K562 (cell line): ENCODE measurements around the gene DDIT3. TPM values are rescaled to one million over a fixed set of nuclear protein-coding genes. Genes with fewer than 3 reads are reported as not detected.
A peak's percentile ranks its signal among the peaks of the same experiment; 100 is the strongest.

ENCODE experiments used
- ARID2 ChIP-seq: fragments of 450-650 bp; IDR thresholded peaks from 2 replicates; pipeline ENCODE4 v1.6.1; 2017; ENCODE audit warnings: antibody characterized with exemption, mild to moderate bottlenecking
- CBFB ChIP-seq: sonication (generic); formaldehyde crosslinking; IDR thresholded peaks from 2 replicates; pipeline ENCODE4 v1.4.0; 2020; ENCODE audit warnings: mild to moderate bottlenecking, missing genetic modification reagents
- CBX2 ChIP-seq: fragments of 200-600 bp; sonication (generic); IDR thresholded peaks from one replicate; pipeline ENCODE4 v1.6.1; 2012; ENCODE audit warnings: mild to moderate bottlenecking, low read length, inconsistent platforms; ENCODE audit not compliant: insufficient read depth, poor library complexity, severe bottlenecking
- CREB1 ChIP-seq, 2 experiments: sonication (generic) in 1 of 2; formaldehyde crosslinking in 1 of 2; IDR thresholded peaks; 2 replicates each; pipeline versions ENCODE4 v1.6.1 to v1.8.0; 2012 to 2022; ENCODE audit warnings: inconsistent platforms in 1 of 2, mild to moderate bottlenecking in 1 of 2, missing genetic modification reagents in 1 of 2, moderate library complexity in 1 of 2
- ESRRA ChIP-seq: fragments of 450-650 bp; IDR thresholded peaks from 2 replicates; pipeline ENCODE4 v1.6.1; 2014; ENCODE audit warnings: low read depth, mild to moderate bottlenecking, moderate library complexity, borderline replicate concordance
- FOXJ3 ChIP-seq: sonication (generic); formaldehyde crosslinking; IDR thresholded peaks from 2 replicates; pipeline ENCODE4 v1.4.0; 2020; ENCODE audit warnings: mild to moderate bottlenecking, missing genetic modification reagents
- GTF2E2 ChIP-seq: fragments of 200-800 bp; sonication (Bioruptor generic); IDR thresholded peaks from 2 replicates; pipeline ENCODE4 v1.6.1; 2016; ENCODE audit warnings: missing genetic modification characterization, missing compliant biosample characterization
- HOXB6 ChIP-seq: fragments of 250-450 bp; sonication (Bioruptor Pico); IDR thresholded peaks from 2 replicates; pipeline ENCODE4 v1.5.1; 2022; ENCODE audit warnings: mild to moderate bottlenecking, borderline replicate concordance
- JUNB ChIP-seq: fragments of 450-650 bp; formaldehyde crosslinking; conservative IDR thresholded peaks from 2 replicates; pipeline ENCODE4 v1.4.0; 2020; ENCODE audit warnings: mild to moderate bottlenecking
- KLF16 ChIP-seq: IDR thresholded peaks from 2 replicates; pipeline ENCODE4 v1.6.1; 2016; ENCODE audit warnings: antibody characterized with exemption
- MBD2 ChIP-seq: sonication (generic); IDR thresholded peaks from 2 replicates; pipeline ENCODE4 v1.6.1; 2016; ENCODE audit warnings: low read depth, borderline replicate concordance
- MCM7 ChIP-seq, 2 experiments: fragments of 450-650 bp; IDR thresholded peaks; 2 replicates each; pipeline ENCODE4 v1.6.1; 2016 to 2018
- RB1 ChIP-seq: fragments of 450-650 bp; IDR thresholded peaks from 2 replicates; pipeline ENCODE4 v1.6.1; 2017; ENCODE audit warnings: low read depth, mild to moderate bottlenecking
- RBM22 ChIP-seq: fragments of 200-400 bp; formaldehyde crosslinking; IDR thresholded peaks from 2 replicates; pipeline ENCODE4 v1.6.1; 2018; ENCODE audit warnings: low read length, low read depth; ENCODE audit not compliant: poor library complexity, severe bottlenecking
- SMARCC2 ChIP-seq: fragments of 450-650 bp; IDR thresholded peaks from 2 replicates; pipeline ENCODE4 v1.6.1; 2017; ENCODE audit warnings: antibody characterized with exemption, moderate library complexity, mild to moderate bottlenecking, low read depth
- TRIM28 ChIP-seq: fragments of 450-650 bp; IDR thresholded peaks from 2 replicates; pipeline ENCODE4 v1.6.1; 2017
- TSHZ1 ChIP-seq: fragments of 250-450 bp; sonication (Bioruptor Pico); IDR thresholded peaks from 2 replicates; pipeline ENCODE4 v1.4.0; 2020; ENCODE audit warnings: mild to moderate bottlenecking, moderate library complexity
- USF1 ChIP-seq: sonication (generic); formaldehyde crosslinking; IDR thresholded peaks from 2 replicates; pipeline ENCODE4 v1.9.0; 2022; ENCODE audit warnings: mild to moderate bottlenecking, missing genetic modification reagents
- ZKSCAN8 ChIP-seq: fragments of 200-800 bp; sonication (Bioruptor generic); IDR thresholded peaks from 2 replicates; pipeline ENCODE4 v1.6.1; 2016; ENCODE audit warnings: missing genetic modification characterization, missing compliant biosample characterization
- ZNF175 ChIP-seq: fragments of 200-800 bp; sonication (Bioruptor generic); IDR thresholded peaks from 2 replicates; pipeline ENCODE4 v1.6.1; 2016; ENCODE audit warnings: low read depth, mild to moderate bottlenecking, missing genetic modification characterization, missing compliant biosample characterization
- ZNF354B ChIP-seq: fragments of 250-450 bp; sonication (Bioruptor Pico); IDR thresholded peaks from 2 replicates; pipeline ENCODE4 v1.4.0; 2020
- ZNF644 ChIP-seq: fragments of 200-800 bp; sonication (Bioruptor generic); IDR thresholded peaks from 2 replicates; pipeline ENCODE4 v1.6.1; 2016; ENCODE audit warnings: low read depth, missing genetic modification characterization, missing compliant biosample characterization
- ZNF785 ChIP-seq: fragments of 250-450 bp; sonication (Bioruptor Pico); IDR thresholded peaks from 2 replicates; pipeline ENCODE4 v1.4.0; 2020; ENCODE audit warnings: mild to moderate bottlenecking
- polyA plus RNA-seq, 8 experiments: library from polyadenylated mRNA; depleted of rRNA in 4 of 8; stranded (reverse) in 5 of 8; unstranded in 3 of 8; fragments of >200 nt; fragmentation: Nextera tagmentation in 2 of 8; fragmentation: Illumina TruSeq in 1 of 8; extraction: Ambion mirVana in 2 of 8; extraction: Trizol in 1 of 8; gene quantifications; 2 replicates each; pipeline versions ENCODE4 v1.2.1 to v1.2.3, GENCODE V29; 2011 to 2014; ENCODE audit warnings: inconsistent platforms in 1 of 8, missing spikeins in 1 of 8
- total RNA-seq, 7 experiments: library from RNA; depleted of rRNA in 6 of 7; stranded (reverse); fragments of >200 nt in 6 of 7; fragmentation: Illumina TruSeq in 2 of 7; extraction: Trizol in 2 of 7; gene quantifications; 2 replicates each; pipeline versions ENCODE4 v1.2.1 to v1.2.3, GENCODE V29; 2011 to 2021; ENCODE audit warnings: low replicate concordance in 1 of 7
- TF ChIP-seq, protein P1 (sequence below): sonication (generic); formaldehyde crosslinking; IDR thresholded peaks from 2 replicates; pipeline ENCODE4 v1.8.1; 2023; ENCODE audit warnings: mild to moderate bottlenecking, missing genetic modification reagents
- TF ChIP-seq, protein P2 (sequence below): fragments of 250-450 bp; sonication (Bioruptor Pico); IDR thresholded peaks from 2 replicates; pipeline ENCODE4 v1.9.0; 2021; ENCODE audit warnings: mild to moderate bottlenecking

The DDIT3 gene
- total and polyA plus RNA-seq, 9 of the 15 experiments (the other 6 are each of a cell fraction or from before 2014, with no cell fraction given) = 59.1 to 272 (median 89.9) TPM

GRCh38 chr12:57552306-57552651 is 32.0 kb upstream of the DDIT3 start (continued):
- TF ChIP-seq ZNF175 (CRISPR knock-in tag) (no peak), JUNB (CRISPR knock-in tag) (no peak), FOXJ3 (CRISPR knock-in tag) (no peak), MBD2 (no peak), USF1 (CRISPR knock-in tag) (no peak), RBM22 (no peak), SMARCC2 (peak; percentile 54; the same call in 1 of the 2 replicates), MCM7 (IDR thresholded peaks at IDR 0.05) (no peak), ZNF785 (CRISPR knock-in tag) (no peak), ZKSCAN8 (CRISPR knock-in tag) (no peak), ESRRA (no peak), CBFB (CRISPR knock-in tag) (no peak), CREB1 (IDR thresholded peaks at IDR 0.05) (peak; percentile 55; the same call in 1 of the 2 replicates), CREB1 (CRISPR knock-in tag; IDR thresholded peaks at IDR 0.05) (no peak), ZNF354B (CRISPR knock-in tag) (no peak), KLF16 (peak; percentile 88), TSHZ1 (CRISPR knock-in tag) (no peak), TRIM28 (no peak), HOXB6 (peak; percentile 58; the same call in 1 of the 2 replicates), ARID2 (no peak), ZNF644 (tag) (no peak), CBX2 (no peak), GTF2E2 (no peak), RB1 (no peak)
- TF ChIP-seq, protein P1, sequence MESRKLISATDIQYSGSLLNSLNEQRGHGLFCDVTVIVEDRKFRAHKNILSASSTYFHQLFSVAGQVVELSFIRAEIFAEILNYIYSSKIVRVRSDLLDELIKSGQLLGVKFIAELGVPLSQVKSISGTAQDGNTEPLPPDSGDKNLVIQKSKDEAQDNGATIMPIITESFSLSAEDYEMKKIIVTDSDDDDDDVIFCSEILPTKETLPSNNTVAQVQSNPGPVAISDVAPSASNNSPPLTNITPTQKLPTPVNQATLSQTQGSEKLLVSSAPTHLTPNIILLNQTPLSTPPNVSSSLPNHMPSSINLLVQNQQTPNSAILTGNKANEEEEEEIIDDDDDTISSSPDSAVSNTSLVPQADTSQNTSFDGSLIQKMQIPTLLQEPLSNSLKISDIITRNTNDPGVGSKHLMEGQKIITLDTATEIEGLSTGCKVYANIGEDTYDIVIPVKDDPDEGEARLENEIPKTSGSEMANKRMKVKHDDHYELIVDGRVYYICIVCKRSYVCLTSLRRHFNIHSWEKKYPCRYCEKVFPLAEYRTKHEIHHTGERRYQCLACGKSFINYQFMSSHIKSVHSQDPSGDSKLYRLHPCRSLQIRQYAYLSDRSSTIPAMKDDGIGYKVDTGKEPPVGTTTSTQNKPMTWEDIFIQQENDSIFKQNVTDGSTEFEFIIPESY (CRISPR knock-in tag) = no peak
- TF ChIP-seq, protein P2, sequence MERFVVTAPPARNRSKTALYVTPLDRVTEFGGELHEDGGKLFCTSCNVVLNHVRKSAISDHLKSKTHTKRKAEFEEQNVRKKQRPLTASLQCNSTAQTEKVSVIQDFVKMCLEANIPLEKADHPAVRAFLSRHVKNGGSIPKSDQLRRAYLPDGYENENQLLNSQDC (CRISPR knock-in tag) = no peak
